HepG2 (cell line): ENCODE measurements around the gene PAPOLA. TPM values are rescaled to one million over a fixed set of nuclear protein-coding genes. Genes with fewer than 3 reads are reported as not detected.

Experiments
- ARID2 ChIP-seq: sonication (generic); formaldehyde crosslinking; IDR thresholded peaks from 2 replicates; pipeline ENCODE4 v1.8.1; 2022; ENCODE audit warnings: mild to moderate bottlenecking, missing genetic modification reagents, borderline replicate concordance
- CENPT ChIP-seq: sonication (generic); formaldehyde crosslinking; IDR thresholded peaks from 2 replicates; pipeline ENCODE4 v1.8.0; 2022; ENCODE audit warnings: low read depth, mild to moderate bottlenecking, moderate library complexity, missing genetic modification reagents
- GZF1 ChIP-seq: sonication (generic); formaldehyde crosslinking; IDR thresholded peaks from 2 replicates; pipeline ENCODE4 v1.5.1; 2020; ENCODE audit warnings: mild to moderate bottlenecking, missing genetic modification reagents
- NONO ChIP-seq, 2 experiments: fragments of 450-650 bp in 1 of 2; sonication (generic) in 1 of 2; formaldehyde crosslinking in 1 of 2; IDR thresholded peaks in 1 of 2; conservative IDR thresholded peaks in 1 of 2; 2 replicates each; pipeline versions ENCODE4 v1.6.1 to v1.8.0; 2017 to 2022; ENCODE audit warnings: mild to moderate bottlenecking in 1 of 2, missing genetic modification reagents in 1 of 2, moderate library complexity in 1 of 2
- NR2F2 ChIP-seq: IDR thresholded peaks from 2 replicates; pipeline ENCODE4 v1.6.1; 2012; ENCODE audit warnings: low read depth, inconsistent platforms, borderline replicate concordance
- PAWR ChIP-seq: sonication (generic); formaldehyde crosslinking; IDR thresholded peaks from 2 replicates; pipeline ENCODE4 v1.4.0; 2020; ENCODE audit warnings: missing genetic modification reagents, mild to moderate bottlenecking, borderline replicate concordance
- SIX4 ChIP-seq: sonication (generic); formaldehyde crosslinking; IDR thresholded peaks from 2 replicates; pipeline ENCODE4 v1.4.0; 2020; ENCODE audit warnings: missing genetic modification reagents
- SP140L ChIP-seq: sonication (generic); formaldehyde crosslinking; IDR thresholded peaks from 2 replicates; pipeline ENCODE4 v1.4.0; 2020; ENCODE audit warnings: missing genetic modification reagents, borderline replicate concordance
- TBP ChIP-seq: sonication (generic); formaldehyde crosslinking; IDR thresholded peaks from 2 replicates; pipeline ENCODE4 v1.5.0; 2020; ENCODE audit warnings: missing genetic modification reagents
- TSC22D2 ChIP-seq: sonication (generic); formaldehyde crosslinking; IDR thresholded peaks from 2 replicates; pipeline ENCODE4 v1.5.1; 2020; ENCODE audit warnings: missing genetic modification reagents, mild to moderate bottlenecking, borderline replicate concordance
- ZFP36L1 ChIP-seq: sonication (generic); formaldehyde crosslinking; IDR thresholded peaks from 2 replicates; pipeline ENCODE4 v1.8.0; 2022; ENCODE audit warnings: mild to moderate bottlenecking, missing genetic modification reagents, moderate library complexity
- ZNF225 ChIP-seq: sonication (generic); formaldehyde crosslinking; IDR thresholded peaks from 2 replicates; pipeline ENCODE4 v1.4.0; 2020; ENCODE audit warnings: mild to moderate bottlenecking, missing genetic modification reagents
- ZNF3 ChIP-seq: IDR thresholded peaks from 2 replicates; pipeline ENCODE4 v1.7.0; 2017; ENCODE audit warnings: inconsistent platforms
- ZNF382 ChIP-seq: sonication (generic); formaldehyde crosslinking; IDR thresholded peaks from 2 replicates; pipeline ENCODE4 v1.5.0; 2020; ENCODE audit warnings: missing genetic modification reagents, mild to moderate bottlenecking, borderline replicate concordance
- ZNF670 ChIP-seq: sonication (generic); formaldehyde crosslinking; IDR thresholded peaks from 2 replicates; pipeline ENCODE4 v1.8.0; 2022; ENCODE audit warnings: mild to moderate bottlenecking, missing genetic modification reagents, borderline replicate concordance
- polyA plus RNA-seq, 8 experiments: library from polyadenylated mRNA; depleted of rRNA in 3 of 8; stranded (reverse) in 7 of 8; unstranded in 1 of 8; fragments of >200 nt; fragmentation: Illumina TruSeq in 4 of 8; extraction: Trizol in 4 of 8; gene quantifications; 2 replicates each; pipeline versions ENCODE4 v1.2.1 to v1.2.3, GENCODE V29; 2011 to 2016; ENCODE audit warnings: low read depth in 4 of 8, missing spikeins in 1 of 8, mixed read lengths in 1 of 8; ENCODE audit not compliant: insufficient read depth in 1 of 8
- total RNA-seq, 5 experiments: library from RNA; depleted of rRNA; stranded (reverse); fragments of >200 nt; fragmentation: Illumina TruSeq; extraction: Trizol; gene quantifications; 2 replicates each; pipeline ENCODE4 v1.2.3, GENCODE V29; 2016; ENCODE audit warnings: low read depth in 1 of 5
- TF ChIP-seq, protein P1 (sequence below): sonication (generic); formaldehyde crosslinking; IDR thresholded peaks from 2 replicates; pipeline ENCODE4 v1.8.0; 2022; ENCODE audit warnings: low read depth, missing genetic modification reagents
- TF ChIP-seq, protein P2 (sequence below): sonication (generic); formaldehyde crosslinking; IDR thresholded peaks from 2 replicates; pipeline ENCODE4 v1.5.0; 2020; ENCODE audit warnings: missing genetic modification reagents
- TF ChIP-seq, protein P3 (sequence below), 2 experiments: sonication (generic) in 1 of 2; formaldehyde crosslinking in 1 of 2; IDR thresholded peaks; 2 replicates each; pipeline versions ENCODE4 v1.4.0 to v1.6.1; 2018 to 2020; ENCODE audit warnings: missing genetic modification reagents in 2 of 2, borderline replicate concordance in 1 of 2, low read depth in 1 of 2, mild to moderate bottlenecking in 1 of 2, missing biosample characterization in 1 of 2
- TF ChIP-seq, protein P4 (sequence below): sonication (generic); formaldehyde crosslinking; IDR thresholded peaks from 2 replicates; pipeline ENCODE4 v1.4.0; 2020; ENCODE audit warnings: missing genetic modification reagents
- TF ChIP-seq, protein P5 (sequence below): conservative IDR thresholded peaks from 2 replicates; pipeline ENCODE4 v1.6.1; 2018; ENCODE audit warnings: missing genetic modification reagents

PAPOLA gene
- total and polyA plus RNA-seq, 2 of the 13 experiments (the other 11 are each of a cell fraction or from before 2014, with no cell fraction given), result 103 to 151 TPM

DNA sequence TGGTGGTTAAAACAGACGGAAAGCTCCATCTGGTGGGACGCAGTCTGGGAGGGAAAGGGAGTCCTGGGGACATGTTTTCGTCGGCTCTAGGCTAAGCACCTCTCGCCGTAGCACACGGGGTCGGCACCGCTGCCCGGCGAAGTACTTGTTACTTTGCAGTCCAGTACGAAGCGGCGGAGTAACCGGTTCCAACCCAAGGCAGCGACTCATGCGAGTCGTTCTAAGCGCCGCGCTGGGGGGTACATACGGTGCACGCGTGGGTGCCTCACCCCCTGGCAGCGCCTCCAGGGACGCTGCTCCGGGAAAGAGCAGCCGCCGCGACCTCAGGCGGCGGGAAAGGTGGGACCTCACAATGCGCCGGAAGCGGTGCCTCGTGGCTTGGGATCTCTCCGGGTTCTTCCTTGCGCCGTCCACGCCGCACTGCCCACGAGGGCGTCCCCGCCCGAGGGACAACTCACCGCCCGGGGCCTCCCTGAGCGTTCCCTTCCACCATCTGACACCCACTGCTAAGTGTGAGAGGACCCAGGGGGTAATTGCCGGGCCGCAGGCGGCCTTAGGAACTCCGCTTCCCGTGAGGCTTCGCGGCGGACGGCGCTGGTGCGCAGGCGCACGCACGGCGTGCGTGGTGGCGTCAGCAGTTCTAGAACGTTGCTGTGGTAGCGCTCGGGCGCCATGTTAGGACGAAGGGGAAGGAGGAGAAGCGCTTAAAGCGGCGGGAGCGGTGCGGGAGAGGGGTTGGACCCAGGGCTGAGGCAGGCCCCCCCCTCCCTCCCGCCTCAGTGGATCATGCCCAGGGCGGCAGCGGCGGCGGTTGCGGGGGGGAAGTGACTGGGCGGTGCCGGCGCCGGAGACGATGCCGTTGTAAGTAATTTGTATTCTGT is at the start of gene PAPOLA (continued):
- TF ChIP-seq, protein P1, sequence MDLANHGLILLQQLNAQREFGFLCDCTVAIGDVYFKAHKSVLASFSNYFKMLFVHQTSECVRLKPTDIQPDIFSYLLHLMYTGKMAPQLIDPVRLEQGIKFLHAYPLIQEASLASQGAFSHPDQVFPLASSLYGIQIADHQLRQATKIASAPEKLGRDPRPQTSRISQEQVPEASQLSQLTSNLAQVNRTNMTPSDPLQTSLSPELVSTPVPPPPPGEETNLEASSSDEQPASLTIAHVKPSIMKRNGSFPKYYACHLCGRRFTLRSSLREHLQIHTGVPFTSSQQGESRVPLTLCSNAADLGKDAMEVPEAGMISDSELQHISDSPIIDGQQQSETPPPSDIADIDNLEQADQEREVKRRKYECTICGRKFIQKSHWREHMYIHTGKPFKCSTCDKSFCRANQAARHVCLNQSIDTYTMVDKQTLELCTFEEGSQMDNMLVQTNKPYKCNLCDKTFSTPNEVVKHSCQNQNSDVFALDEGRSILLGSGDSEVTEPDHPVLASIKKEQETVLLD (CRISPR knock-in tag), result peak; percentile 47; the same call in 1 of the 2 replicates
- TF ChIP-seq, protein P2, sequence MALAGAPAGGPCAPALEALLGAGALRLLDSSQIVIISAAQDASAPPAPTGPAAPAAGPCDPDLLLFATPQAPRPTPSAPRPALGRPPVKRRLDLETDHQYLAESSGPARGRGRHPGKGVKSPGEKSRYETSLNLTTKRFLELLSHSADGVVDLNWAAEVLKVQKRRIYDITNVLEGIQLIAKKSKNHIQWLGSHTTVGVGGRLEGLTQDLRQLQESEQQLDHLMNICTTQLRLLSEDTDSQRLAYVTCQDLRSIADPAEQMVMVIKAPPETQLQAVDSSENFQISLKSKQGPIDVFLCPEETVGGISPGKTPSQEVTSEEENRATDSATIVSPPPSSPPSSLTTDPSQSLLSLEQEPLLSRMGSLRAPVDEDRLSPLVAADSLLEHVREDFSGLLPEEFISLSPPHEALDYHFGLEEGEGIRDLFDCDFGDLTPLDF (CRISPR knock-in tag), result no peak
- TF ChIP-seq SIX4 (CRISPR knock-in tag) (peak; percentile 28; the same call in 1 of the 2 replicates), NONO (IDR thresholded peaks at IDR 0.05) (no peak), NONO (CRISPR knock-in tag; conservative IDR thresholded peaks at IDR 0.05) (peak; percentile 77; the same call in 1 of the 2 replicates), NR2F2 (peak; percentile 13; the same call in 1 of the 2 replicates), ZNF225 (CRISPR knock-in tag) (0 out of 2 replicates have a peak, but pooled peaks have one; percentile 50), ZNF670 (CRISPR knock-in tag) (peak; percentile 85; the same call in 1 of the 2 replicates), ZFP36L1 (CRISPR knock-in tag) (no peak; the same call in 1 of the 2 replicates), ZNF3 (no peak), TSC22D2 (CRISPR knock-in tag) (no peak), PAWR (CRISPR knock-in tag) (no peak), ARID2 (CRISPR knock-in tag) (no peak), ZNF382 (no peak), GZF1 (CRISPR knock-in tag) (no peak; the same call in 1 of the 2 replicates), CENPT (no peak; the same call in 1 of the 2 replicates), SP140L (CRISPR knock-in tag) (no peak), TBP (CRISPR knock-in tag) (no peak)
- TF ChIP-seq, protein P3, sequence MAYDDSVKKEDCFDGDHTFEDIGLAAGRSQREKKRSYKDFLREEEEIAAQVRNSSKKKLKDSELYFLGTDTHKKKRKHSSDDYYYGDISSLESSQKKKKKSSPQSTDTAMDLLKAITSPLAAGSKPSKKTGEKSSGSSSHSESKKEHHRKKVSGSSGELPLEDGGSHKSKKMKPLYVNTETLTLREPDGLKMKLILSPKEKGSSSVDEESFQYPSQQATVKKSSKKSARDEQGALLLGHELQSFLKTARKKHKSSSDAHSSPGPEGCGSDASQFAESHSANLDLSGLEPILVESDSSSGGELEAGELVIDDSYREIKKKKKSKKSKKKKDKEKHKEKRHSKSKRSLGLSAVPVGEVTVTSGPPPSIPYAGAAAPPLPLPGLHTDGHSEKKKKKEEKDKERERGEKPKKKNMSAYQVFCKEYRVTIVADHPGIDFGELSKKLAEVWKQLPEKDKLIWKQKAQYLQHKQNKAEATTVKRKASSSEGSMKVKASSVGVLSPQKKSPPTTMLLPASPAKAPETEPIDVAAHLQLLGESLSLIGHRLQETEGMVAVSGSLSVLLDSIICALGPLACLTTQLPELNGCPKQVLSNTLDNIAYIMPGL (CRISPR knock-in tag; IDR thresholded peaks at IDR 0.05; ENCODE audit: borderline replicate concordance in 1 of 2, low read depth in 1 of 2), result peak in 1 of 2 experiments; percentile 88; a peak in 3 of 4 replicates
- TF ChIP-seq, protein P4, sequence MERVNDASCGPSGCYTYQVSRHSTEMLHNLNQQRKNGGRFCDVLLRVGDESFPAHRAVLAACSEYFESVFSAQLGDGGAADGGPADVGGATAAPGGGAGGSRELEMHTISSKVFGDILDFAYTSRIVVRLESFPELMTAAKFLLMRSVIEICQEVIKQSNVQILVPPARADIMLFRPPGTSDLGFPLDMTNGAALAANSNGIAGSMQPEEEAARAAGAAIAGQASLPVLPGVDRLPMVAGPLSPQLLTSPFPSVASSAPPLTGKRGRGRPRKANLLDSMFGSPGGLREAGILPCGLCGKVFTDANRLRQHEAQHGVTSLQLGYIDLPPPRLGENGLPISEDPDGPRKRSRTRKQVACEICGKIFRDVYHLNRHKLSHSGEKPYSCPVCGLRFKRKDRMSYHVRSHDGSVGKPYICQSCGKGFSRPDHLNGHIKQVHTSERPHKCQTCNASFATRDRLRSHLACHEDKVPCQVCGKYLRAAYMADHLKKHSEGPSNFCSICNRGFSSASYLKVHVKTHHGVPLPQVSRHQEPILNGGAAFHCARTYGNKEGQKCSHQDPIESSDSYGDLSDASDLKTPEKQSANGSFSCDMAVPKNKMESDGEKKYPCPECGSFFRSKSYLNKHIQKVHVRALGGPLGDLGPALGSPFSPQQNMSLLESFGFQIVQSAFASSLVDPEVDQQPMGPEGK (CRISPR knock-in tag), result peak; percentile 47
- TF ChIP-seq, protein P5, sequence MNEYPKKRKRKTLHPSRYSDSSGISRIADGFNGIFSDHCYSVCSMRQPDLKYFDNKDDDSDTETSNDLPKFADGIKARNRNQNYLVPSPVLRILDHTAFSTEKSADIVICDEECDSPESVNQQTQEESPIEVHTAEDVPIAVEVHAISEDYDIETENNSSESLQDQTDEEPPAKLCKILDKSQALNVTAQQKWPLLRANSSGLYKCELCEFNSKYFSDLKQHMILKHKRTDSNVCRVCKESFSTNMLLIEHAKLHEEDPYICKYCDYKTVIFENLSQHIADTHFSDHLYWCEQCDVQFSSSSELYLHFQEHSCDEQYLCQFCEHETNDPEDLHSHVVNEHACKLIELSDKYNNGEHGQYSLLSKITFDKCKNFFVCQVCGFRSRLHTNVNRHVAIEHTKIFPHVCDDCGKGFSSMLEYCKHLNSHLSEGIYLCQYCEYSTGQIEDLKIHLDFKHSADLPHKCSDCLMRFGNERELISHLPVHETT, result no peak
